Activated CD8-positive, alpha-beta memory T cell treated with anti-CD3 and anti-CD28 coated beads, Interleukin-2, amount 50 U/mL, for 48 hours (primary cell): ENCODE results near the gene RIPK4.

Source experiments
- DNase-seq: peaks from one replicate; pipeline ENCODE4 v3.0.0-alpha.2; 2020

RIPK4 gene

DNA sequence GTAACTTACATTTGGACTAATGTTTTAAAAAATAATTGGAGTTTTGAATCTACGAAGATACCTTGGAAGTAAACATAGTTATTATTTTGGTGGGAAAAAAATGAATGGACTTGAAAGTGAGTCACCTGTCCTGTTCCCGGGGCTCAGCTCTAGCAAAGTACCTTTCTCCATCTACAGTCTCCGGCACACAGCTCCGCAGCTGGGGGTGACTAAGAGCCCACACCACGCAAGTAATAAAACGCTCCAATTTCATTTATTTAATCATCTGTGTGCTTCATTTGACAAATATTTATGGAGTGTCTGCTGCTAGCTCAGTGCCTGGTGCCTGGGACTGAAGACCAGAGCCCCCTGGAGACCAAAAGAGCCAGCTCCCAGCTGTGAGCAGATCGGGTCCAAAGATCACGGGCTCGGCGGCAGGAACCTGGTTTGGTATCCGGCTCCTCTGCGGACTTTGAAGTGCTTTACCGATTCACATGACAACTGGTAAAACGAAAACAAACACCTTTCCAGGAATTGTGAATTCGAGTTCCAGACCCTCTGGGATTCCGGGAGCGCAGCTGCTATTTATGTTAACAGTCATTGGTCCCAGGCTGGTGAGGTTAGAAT lies 1.7 kb upstream of the RIPK4 start:
- peak; percentile 61 for DNase-seq

DNA sequence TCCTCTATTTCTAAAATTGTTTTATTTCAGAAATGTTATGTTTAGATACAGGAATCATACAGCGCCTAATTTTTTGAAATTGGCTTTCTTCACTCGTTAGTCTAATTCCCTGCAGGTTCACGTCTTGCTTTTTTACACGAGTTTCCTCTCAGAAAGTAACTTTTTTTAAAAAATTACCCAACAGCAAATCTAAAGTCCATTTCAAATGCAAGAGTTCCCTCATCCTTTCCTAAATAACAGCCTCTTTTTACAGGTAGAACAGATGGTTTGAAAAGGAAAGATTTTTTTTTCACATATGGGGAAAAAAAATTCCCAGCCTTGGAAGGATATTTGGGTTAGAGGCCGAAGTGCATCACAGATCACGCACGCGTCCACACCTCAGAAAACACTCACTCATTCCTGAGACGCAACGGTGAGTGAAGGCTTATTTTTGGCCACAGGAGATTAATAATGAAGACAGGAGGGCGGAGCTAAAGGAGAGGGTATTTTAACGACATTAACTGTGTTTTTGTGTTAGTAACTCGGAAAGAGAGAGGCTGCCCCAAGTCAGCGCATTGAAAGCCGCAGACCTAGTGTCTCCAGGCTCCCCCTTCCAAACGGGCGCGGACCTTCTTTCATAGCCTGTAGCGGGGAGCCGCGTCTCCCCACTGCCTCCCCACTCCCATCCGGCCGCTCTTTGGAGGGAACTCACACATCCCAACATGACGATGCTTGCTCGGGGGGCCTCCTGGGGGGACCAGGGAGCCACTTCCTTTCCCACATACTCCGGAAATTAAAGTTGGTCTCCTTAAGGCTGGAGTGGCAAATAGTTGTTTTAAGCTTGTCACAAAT lies 969 bp upstream of the RIPK4 start:
- DNase-seq: no peak

DNA sequence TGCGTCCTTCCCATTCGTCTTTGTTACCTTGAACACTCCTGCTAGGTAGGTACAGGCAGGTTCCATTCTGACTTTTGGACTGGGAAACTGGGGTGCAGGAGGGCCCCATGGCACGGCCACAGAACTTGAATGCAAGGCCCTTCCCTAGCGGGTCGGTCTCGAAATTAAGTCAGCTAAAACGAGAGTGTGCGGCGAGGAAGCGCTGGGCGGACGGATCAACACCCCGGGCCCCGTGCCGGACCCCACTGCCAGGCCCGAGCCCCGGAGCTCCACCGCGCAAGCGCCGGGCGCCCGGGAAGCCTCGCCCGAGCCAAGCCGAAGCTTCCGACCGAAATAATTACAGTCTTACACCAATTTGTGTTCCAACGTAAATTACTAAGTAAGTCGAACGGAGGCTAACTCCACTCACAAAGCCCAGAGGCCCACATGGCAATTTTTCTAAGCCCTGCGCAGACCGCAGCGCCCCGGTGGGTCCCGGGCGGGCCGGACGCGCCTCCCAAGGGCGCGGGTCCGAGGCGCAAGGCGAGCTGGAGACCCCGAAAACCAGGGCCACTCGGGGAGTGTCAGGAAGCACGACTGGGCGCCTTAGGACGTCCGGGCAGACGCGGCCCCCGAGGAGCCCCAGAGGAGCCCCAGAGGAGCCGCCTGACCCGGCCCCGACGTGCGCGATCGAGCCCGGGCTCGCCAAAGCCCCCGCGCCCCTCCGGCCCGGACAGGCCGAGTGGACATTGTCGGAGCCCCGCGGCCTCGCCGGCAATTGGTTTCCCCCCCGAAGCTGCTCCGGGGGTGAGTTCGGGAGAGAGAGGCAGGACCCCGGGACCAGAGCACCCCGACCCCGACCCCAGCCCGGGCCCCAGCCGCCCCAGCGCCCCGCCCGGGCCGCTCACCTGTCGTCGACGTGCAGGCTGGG lies 624 bp downstream of the RIPK4 start:
- no peak for DNase-seq

DNA sequence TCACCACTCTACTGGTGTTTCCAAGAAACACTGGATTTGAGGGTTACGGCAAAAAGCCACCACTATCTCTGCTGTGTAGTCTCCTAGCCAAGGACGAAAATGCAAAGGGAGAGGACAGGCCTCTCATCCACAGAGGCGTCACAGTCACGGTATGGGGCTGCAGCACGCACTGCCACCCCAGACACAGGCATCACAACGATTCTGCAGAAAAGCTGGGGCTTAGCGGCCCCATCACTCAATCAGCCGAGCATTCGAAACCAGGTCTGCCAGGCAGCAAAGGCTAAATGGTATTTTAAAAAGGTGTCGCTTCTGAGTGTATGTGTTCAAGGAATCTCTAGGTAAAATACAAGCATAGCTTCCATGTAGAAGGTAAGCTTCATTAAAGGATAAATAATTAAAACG lies 1.4 kb downstream of the RIPK4 start:
- no peak for DNase-seq

DNA sequence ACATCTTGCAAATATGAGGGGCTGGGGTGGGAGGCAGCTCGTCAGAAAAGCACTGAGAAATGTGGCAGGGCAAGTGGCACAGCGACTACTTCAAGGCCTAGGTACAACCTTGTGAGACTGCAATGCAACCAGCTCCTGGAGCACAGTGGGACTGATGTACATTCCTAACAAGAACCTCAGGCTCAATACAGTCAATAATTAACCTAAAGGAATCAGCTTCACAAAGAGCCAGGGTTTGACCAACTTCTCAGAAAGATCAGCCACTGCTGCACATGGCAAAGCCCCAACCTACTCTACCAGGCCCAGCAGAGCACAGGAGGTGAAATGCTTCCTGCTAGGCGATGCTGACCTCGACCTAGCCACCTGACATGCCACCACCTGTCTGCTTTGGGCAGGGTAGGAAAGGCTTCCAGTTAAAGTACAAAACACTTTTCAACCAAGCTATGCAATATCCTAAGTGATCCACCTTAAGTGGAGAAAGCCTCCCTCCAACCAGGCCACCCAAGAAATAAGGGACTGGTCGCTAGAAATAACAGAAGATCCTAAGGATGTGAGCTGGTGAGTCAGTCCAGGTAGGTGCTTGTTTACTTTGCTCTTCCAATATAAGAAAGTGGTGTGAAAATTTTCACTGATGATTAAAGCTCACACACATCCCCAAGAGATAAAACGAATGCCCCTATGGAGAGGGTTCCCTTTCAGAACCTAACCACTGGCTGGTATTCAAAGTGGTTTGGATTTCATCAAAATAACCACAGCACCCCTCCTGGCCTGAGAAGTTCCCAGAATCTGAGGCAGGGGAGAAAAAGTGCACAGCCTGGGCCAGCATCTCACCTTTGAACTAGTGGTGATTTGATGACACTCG lies 2.1 kb downstream of the RIPK4 start:
- no peak for DNase-seq

DNA sequence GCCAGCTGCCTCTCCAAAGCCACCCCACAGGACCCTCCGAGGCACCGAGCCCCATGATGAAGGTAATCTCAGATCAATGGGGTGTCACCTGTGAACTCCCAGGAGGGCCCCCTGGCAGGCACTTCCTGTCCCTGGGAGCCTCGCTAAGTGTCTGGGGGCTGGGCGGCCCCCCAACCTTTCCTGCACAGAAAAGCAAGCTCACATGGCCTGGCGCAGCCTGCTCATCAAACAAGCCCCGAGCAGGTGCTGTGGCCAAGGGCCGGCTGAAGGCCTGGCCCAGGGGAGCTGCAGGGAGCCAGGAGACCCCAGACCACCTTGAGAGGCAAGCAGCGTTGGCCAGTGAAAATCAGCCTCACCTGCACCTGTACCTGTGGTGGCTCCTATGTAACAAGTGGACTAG lies 2.9 kb downstream of the RIPK4 start:
- DNase-seq: no peak

DNA sequence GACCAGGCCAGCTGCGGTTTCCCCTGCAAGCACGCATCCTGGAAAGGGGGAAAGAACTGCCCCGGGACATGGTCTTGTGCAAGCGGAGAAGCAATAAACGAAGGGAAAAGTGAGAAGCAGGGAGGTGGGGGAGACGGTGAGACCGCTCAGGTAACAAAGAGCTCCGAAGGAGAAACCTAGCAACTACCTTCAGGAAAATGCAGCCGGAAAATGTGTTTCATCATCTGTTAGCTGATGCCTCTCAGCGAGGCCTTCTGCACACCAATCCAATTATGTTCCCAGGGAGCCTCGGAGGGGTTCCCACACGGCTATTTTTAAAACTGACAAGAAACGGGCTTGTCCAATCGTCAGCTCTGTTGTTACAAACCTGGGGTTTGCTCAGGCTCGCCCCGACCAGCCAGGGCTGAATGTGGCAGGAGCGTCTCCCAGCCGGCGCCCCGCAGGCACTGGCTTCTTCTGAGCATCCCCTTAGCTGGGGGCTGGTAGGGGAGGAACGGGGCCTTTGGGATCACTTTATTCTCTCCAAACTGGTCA lies 3.4 kb downstream of the RIPK4 start:
- no peak for DNase-seq

DNA sequence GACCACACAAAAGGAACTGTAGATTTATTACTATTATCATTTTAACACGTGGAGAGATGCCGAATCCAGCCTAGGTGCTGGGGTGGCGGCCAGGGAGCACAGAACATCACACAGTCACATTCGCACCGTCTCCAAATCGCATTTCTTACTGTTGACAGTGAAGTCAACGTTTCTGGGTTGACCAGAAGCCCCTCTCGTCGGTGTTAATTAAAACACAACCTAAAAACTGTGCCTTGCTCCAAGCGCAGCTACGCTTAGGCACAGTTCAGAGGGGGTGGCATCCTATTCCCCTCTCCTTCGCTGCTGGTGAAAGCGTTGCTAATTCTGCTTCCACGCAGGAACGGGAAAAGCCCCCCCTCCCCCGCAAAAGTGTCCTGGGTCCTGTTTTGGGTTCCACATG lies 4.1 kb downstream of the RIPK4 start:
- DNase-seq: no peak

DNA sequence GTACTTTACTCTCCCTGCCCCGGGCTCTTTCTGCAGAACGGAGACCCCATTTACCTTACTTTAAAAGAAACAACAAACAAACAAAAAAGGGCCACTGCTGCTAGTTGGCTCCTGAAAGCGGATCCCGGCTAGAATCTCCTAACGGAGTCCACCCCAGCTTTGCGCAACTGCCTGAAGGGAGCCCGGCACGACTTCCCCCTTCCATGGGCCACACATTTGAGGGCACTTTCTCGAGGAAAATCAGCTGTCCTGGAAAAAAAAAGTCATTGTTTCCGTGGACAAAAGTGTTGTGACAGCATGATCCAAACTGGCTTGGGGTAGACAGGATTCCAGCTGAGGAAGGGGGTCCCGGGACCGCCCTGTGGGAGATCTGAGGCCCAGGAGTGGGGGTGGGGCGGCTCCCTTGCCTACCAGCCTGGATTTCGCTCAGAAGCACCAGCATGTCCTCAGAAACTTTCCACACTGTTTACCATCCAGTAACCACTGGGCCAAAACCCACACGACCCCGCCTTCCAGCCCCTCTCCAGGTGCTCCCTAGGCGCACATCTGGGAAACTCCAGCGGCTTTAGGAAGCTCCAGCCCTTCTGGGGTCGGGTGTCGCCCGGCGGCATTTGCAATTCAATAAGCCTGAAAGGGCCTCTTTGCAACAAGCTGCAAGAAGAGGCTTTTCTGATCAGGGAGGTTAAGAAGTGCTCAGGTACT lies 4.8 kb downstream of the RIPK4 start:
- DNase-seq: no peak

DNA sequence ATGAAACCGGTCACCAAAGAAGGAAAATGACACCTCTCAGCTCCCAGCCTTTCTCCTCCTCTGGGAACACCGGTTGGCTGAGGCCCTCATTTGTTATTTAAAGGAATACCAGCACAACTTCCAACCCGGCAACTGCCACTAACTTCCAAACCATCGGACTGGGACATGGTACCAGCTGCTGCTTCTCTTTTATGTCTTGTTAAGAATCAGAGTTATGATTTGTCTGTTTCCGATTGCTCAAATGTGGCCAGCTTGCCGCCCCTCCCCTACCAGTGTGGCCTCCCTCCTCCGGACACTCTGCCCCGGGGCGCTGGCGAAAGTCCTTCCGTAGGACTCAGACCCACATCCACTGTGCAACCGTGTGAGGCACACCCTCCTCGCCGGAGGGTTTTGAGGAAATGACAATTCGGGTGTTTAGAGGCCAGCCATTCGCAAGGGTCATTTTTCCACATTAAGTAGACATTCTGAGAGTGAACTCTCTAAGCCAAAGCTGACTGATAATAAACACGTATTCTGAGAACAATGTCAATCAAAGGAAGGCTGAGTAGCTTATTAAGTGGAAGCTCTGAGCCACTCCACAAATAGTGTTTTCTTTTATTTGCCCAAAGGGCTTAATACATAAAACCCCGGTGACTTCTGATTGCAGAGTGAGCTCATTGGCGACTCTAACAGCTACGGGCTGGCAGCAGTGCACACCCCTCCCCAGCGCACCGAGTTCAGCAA lies 5.5 kb downstream of the RIPK4 start:
- no peak for DNase-seq

DNA sequence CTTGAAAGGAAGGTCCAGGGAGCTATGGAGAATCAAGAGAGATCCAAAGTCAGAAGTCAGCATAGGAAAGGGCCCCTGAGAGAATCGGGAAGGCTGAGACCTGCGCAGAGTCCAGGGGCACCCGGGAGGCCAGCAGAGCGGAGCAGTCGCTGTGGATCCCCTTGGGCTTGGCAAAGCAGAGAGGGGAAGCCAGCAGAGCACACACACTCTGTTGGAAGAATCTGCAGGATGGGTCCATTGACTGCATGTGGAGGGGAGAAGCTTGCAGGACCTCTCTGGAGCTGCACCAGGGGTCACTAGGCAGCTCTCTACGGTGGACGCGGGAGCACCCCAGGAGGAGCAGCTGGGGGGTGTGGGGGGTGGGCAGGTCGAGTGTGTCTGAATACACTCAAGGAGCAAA lies 6.4 kb downstream of the RIPK4 start:
- no peak for DNase-seq

DNA sequence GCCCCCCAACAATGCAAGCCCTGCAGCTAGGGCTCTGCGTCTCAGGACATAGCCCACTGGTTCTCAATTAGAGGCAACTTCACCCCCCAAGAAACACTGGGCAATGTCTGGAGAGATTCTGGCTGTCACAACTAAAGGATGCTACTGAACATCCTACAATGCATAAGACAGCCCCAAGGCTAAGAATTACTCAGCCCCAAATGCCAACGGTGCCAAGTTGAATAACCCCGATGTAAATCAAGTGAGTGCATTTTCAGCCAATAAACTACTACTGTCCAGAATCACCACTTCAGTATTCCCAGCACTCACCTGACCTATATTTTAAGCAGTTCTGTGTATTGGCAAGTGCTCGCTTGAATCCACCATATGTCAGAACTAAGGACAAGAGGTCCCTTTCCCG lies 6.9 kb downstream of the RIPK4 start:
- no peak for DNase-seq

DNA sequence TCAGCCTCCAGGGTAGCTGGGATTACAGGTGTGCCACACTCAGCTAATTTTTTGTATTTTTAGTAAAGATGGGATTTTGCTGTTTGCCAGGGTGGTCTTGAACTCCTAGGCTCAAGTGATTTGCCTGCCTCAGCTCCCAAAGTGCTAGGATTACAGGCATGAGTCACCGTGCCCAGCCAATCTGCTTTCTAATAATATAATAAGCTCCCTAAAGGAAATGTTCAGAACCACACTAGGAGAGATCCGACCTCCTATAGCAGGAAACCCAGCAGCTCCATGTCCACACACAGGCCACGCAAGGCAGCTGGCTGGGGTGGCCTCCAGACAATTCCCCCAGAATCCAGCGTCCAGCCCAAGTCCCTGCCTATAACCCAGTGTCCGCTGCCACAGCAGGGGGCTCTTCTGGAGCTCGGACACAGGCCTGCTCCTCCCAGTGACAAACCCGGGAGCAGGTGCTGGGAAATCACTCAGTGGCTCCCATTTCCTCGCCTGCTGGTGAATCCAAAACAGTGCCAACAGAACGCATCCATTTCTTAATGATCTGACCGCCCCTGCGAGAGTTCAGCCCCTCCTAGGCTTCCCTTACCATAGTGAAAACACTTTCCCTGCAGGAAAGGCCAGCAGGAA lies 7.5 kb downstream of the RIPK4 start:
- DNase-seq: no peak

DNA sequence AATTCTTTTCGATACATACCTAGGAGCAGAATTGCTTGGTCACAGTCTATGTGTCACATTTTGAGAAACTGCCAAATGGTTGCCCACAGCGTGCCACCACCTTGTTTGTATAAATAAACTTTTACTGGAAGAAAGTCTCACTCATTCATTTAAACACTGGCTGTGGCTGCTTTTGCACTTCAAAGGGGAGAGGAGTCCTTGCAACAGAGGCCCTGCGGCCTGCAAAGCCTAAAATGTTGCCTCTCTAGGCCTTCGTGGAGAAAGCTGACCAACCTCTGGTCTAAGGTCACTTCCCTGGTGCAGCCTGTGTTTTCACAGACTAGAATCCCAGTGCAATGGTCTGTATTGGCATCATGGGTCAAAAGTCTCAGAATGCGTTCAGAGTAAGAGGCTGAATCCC lies 8.3 kb downstream of the RIPK4 start:
- DNase-seq: no peak

DNA sequence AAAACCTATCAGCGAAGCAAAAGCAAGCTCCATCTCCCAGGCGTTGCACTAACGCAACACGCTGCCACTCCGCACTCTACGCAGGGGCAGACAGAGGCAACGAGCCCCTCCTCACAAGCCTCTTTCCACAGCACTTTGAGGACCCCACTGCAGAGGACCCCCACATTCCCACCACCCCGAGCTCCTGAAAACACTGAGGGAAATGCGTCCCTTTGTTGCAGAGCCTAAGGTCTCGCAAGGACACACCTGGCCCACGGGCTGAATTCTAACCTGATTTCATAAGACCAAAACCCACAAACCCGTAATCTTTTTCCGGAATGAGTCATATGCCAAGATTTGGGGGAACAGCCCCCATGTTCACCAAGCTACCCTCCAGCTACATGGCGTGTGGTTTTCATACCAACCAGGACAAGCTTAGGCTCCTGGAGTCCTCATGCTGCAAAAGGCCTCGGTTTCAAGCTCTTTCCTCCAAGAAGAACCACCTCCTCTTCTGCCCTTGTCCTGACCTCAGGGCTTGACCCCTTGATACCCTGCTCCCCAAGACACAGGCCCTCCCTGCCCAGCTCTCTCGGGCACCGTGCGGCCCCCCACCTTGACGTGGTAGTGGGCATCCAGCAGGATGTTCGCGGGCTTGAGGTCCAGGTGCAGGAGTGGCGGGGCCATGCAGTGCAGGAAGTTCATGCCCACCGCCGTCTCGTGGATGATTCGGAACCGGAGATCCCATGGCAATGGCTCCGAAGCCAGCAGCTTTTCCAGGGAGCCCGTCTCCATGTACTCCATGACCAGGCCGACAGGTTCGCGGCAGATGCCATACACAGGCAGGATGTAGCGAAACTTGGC lies 10.7 kb downstream of the RIPK4 start:
- DNase-seq: no peak

DNA sequence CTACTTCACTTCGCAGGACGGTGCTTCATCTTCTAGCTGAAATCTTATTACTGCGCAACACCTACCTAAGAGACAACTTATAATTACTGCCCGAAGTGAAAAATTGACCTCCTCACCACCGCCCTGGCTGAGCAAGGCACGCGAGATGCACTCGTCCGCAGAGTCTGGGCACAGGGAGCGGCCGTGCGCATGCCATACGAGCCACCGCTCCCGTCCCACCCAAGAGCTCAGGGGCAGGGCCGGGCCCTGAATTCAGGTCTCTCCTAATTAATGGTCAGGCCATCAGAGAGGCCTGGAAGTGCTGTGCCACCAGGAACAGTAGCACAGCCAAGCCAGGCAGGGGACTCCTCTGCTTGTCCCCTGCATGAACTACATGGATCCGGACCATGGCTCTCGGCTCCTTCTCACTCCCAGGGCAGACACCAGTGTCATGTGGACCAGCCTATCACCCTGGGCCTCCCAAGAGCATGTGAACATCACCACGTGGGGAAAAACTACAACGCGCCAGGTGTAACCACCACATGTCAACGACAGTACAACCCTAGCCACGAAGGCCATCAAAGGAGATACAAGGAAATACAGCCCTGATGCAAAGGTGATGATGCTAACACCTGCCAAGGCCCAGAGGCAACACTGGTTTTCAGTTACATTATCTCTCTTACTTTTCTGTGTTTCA lies 11.5 kb downstream of the RIPK4 start:
- DNase-seq: no peak

DNA sequence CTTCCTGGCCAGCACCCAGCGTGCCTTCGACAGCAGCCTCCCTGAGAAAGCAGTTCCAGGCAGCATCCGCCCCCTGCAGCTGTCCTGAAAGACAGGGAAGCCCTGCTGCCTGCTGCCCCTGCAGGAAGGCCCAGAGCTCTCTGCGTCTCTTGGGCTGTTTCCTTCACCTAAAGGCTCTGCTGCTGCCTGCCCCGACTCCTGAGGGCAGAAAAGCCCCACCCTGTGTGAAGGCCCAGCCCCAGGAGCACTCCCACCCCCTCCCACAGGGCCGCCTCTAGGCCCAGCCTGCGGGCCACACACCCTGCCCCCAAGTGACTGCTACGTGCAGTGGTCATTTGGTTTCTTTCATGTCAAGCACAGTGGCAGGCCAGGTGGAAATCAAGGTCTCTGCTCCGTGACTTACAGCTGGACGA lies 12.4 kb downstream of the RIPK4 start:
- DNase-seq: no peak

DNA sequence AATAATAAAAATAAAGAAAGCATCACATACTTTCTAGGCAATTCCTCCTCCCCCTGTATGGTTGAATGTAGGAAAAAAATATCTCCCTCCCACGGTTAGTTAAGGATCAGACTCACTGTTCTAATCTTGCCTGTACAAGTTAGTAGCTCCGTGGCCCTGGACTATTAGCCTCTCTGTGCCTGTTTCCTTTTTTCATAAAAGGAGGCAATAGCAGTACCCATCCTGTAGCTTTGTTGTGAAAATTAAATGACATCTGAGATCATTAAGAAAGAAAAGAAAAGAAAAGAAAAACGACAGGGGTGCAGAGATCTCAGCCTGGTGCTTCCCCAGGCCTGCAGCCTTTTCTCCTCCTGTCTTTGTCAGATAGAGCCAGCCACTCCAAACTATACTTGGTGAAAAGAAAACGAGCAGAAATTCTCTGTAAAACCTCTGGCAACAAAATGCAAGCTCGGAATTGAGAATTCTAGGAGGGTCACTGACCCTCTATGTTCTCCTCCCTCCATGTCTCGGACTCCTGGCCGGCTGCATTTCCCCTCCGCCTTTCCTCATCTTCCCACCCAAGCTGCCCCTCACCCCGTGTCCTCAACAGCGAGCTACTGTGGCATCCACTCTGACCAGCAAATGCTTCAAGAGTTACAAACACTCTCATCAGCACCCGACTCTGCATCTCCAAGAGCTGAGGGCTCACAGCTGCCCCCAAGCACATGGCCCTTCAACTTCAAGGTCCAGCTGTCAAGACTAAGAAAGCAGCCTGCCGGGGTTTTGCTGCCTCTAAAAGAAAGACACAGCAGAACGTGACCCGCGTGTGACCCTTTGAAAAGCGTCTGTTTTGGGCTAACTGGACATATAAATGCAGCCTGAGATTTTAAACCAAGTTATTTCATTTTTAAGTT lies 13.6 kb downstream of the RIPK4 start:
- no peak for DNase-seq
